ENCODE data around the gene RCAN1. TPM values are rescaled to one million over a fixed set of nuclear protein-coding genes. Genes with fewer than 3 reads are reported as not detected.

Gene RCAN1
- total and polyA plus RNA-seq, 4 donors = 26.7 to 67.9 (median 46.7) TPM

DNA sequence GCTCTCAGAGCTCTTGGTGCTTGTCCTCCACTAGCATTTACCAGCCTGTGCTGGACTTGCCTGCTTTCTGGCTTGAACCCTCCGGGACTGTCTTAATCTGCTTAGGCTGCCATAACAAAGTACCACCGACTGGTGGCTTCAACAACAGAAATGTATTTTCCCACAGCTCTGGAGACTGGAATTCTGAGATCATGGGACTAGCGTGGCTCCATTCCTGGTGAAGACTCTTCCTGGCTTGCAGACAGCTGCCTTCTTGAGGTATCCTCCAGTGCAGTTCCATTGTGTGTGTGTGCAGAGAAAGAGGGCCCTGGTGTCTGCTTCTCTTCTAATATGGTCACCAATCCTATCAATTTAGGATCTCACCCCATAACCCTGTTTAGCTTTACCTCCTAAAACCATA, 22.0 kb upstream of the RCAN1 start:
- no peak overlapping the region for H3K27ac ChIP-seq (ENCODE audit: low read depth in 1 of 2, low read length in 2 of 2)
- TF ChIP-seq FOXA1 (IDR thresholded peaks at IDR 0.05) (no peak), NR2F2 (IDR thresholded peaks at IDR 0.05) (no peak), EGR1 (IDR thresholded peaks at IDR 0.05; ENCODE audit: low read depth in 2 of 2) (no peak), YY1 (IDR thresholded peaks at IDR 0.05) (no peak), GABPA (IDR thresholded peaks at IDR 0.05 in 1 of 2, conservative IDR thresholded peaks at IDR 0.05 in 1 of 2) (no peak), RXRA (IDR thresholded peaks at IDR 0.05) (no peak), SP1 (IDR thresholded peaks at IDR 0.05) (no peak), RAD21 (IDR thresholded peaks at IDR 0.05) (no peak), FOXA2 (IDR thresholded peaks at IDR 0.05) (no peak)
- TF ChIP-seq, protein P1, sequence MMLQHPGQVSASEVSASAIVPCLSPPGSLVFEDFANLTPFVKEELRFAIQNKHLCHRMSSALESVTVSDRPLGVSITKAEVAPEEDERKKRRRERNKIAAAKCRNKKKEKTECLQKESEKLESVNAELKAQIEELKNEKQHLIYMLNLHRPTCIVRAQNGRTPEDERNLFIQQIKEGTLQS (IDR thresholded peaks at IDR 0.05) = no peak
- no peak overlapping the region for H3K9ac ChIP-seq (ENCODE audit: low read depth in 1 of 2, low read length in 2 of 2)
- H3K4me3 ChIP-seq (ENCODE audit: low read depth in 1 of 3, low read length in 3 of 3) = no peak overlapping the region
- WGBS = 85% methylated on average over 3 of the region's 3 CpGs
- H3K36me3 ChIP-seq (ENCODE audit: control insufficient read depth in 4 of 4, insufficient read depth in 3 of 4, low read depth in 1 of 4, low read length in 3 of 4) = no peaks in the 10 kb centered on the region
- H3K9me3 ChIP-seq (ENCODE audit: control insufficient read depth in 4 of 4, low read length in 3 of 4) = no peaks in the 10 kb centered on the region
- no peaks in the 10 kb centered on the region for H3K4me1 ChIP-seq (ENCODE audit: control insufficient read depth in 4 of 4, insufficient read depth in 4 of 4, low read length in 3 of 4)
- no peak for DNase-seq (ENCODE audit: low spot score)
- H3K27me3 ChIP-seq (ENCODE audit: control insufficient read depth in 4 of 4, insufficient read depth in 4 of 4, low read length in 3 of 4) = no peaks in the 10 kb centered on the region

DNA sequence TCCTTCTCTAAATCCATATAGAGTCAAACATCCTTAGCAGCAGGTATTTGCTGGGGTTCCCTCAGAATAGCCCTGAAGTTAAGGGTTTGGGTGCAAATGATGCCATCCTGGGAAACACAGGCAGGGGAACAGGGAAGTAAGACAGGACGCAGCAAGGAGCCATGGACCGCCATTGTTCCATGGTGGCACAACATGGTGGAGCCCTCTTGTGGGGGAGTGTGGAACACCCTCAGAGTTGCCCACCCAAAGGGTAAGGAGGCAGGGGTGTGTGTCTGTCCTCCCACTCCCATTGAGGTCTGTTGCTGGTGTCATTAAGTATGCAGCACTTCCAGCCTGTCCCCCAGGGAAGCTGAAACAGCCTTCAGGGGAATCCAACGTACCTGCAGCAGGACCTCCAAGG, 20.4 kb upstream of the RCAN1 start:
- Histone ChIP-seq H3K4me3 (ENCODE audit: low read depth in 1 of 3, low read length in 3 of 3) (no peak overlapping the region), H3K9ac (ENCODE audit: low read depth in 1 of 2, low read length in 2 of 2) (no peak overlapping the region), H3K36me3 (ENCODE audit: control insufficient read depth in 4 of 4, insufficient read depth in 3 of 4, low read depth in 1 of 4, low read length in 3 of 4) (no peaks in the 10 kb centered on the region), H3K4me1 (ENCODE audit: control insufficient read depth in 4 of 4, insufficient read depth in 4 of 4, low read length in 3 of 4) (no peaks in the 10 kb centered on the region), H3K9me3 (ENCODE audit: control insufficient read depth in 4 of 4, low read length in 3 of 4) (no peaks in the 10 kb centered on the region), H3K27me3 (ENCODE audit: control insufficient read depth in 4 of 4, insufficient read depth in 4 of 4, low read length in 3 of 4) (no peaks in the 10 kb centered on the region), H3K27ac (ENCODE audit: low read depth in 1 of 2, low read length in 2 of 2) (no peak overlapping the region)
- WGBS = 70% methylated on average over 3 of the region's 3 CpGs
- TF ChIP-seq, protein P2, sequence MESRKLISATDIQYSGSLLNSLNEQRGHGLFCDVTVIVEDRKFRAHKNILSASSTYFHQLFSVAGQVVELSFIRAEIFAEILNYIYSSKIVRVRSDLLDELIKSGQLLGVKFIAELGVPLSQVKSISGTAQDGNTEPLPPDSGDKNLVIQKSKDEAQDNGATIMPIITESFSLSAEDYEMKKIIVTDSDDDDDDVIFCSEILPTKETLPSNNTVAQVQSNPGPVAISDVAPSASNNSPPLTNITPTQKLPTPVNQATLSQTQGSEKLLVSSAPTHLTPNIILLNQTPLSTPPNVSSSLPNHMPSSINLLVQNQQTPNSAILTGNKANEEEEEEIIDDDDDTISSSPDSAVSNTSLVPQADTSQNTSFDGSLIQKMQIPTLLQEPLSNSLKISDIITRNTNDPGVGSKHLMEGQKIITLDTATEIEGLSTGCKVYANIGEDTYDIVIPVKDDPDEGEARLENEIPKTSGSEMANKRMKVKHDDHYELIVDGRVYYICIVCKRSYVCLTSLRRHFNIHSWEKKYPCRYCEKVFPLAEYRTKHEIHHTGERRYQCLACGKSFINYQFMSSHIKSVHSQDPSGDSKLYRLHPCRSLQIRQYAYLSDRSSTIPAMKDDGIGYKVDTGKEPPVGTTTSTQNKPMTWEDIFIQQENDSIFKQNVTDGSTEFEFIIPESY (IDR thresholded peaks at IDR 0.05) = no peak
- TF ChIP-seq JUND (IDR thresholded peaks at IDR 0.05) (no peak), NR2F2 (IDR thresholded peaks at IDR 0.05) (no peak), RXRA (IDR thresholded peaks at IDR 0.05) (no peak), EGR1 (IDR thresholded peaks at IDR 0.05; ENCODE audit: low read depth in 2 of 2) (no peak), FOXA2 (IDR thresholded peaks at IDR 0.05) (no peak), RAD21 (IDR thresholded peaks at IDR 0.05) (no peak), TAF1 (conservative IDR thresholded peaks at IDR 0.05) (no peak), YY1 (IDR thresholded peaks at IDR 0.05) (no peak), FOXA1 (IDR thresholded peaks at IDR 0.05) (no peak)
- TF ChIP-seq, protein P3, sequence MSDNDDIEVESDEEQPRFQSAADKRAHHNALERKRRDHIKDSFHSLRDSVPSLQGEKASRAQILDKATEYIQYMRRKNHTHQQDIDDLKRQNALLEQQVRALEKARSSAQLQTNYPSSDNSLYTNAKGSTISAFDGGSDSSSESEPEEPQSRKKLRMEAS (IDR thresholded peaks at IDR 0.05) = no peak
- TF ChIP-seq, protein P1 (IDR thresholded peaks at IDR 0.05) = no peak
- DNase-seq (ENCODE audit: low spot score) = no peak

DNA sequence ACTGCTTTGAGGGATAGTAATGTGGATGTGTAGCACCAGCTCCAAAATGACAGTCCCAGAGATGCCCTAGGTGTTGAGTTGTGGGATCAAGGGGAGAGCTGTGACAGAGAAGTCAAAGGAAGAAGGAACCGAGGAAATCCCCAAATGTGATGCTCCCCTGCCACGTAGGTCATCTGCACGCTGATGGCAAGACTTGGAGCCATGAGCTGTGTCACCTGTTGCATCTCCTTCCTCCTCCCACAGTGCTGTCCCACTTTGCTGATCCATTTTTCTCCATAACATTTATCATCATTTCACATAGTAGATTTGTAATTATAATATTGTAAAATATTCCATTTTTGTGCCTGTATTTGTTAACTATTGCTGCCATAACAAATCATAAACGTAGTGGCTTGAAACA, 17.6 kb upstream of the RCAN1 start:
- no peak overlapping the region for H3K4me3 ChIP-seq (ENCODE audit: low read depth in 1 of 3, low read length in 3 of 3)
- no peak overlapping the region for H3K9ac ChIP-seq (ENCODE audit: low read depth in 1 of 2, low read length in 2 of 2)
- no peaks in the 10 kb centered on the region for H3K27me3 ChIP-seq (ENCODE audit: control insufficient read depth in 4 of 4, insufficient read depth in 4 of 4, low read length in 3 of 4)
- H3K9me3 ChIP-seq (ENCODE audit: control insufficient read depth in 4 of 4, low read length in 3 of 4) = no peaks in the 10 kb centered on the region
- H3K27ac ChIP-seq (ENCODE audit: low read depth in 1 of 2, low read length in 2 of 2) = no peak overlapping the region
- H3K36me3 ChIP-seq (ENCODE audit: control insufficient read depth in 4 of 4, insufficient read depth in 3 of 4, low read depth in 1 of 4, low read length in 3 of 4) = no peaks in the 10 kb centered on the region
- H3K4me1 ChIP-seq (ENCODE audit: control insufficient read depth in 4 of 4, insufficient read depth in 4 of 4, low read length in 3 of 4) = no peaks in the 10 kb centered on the region
- DNase-seq (ENCODE audit: low spot score) = no peak
- TF ChIP-seq GABPA (IDR thresholded peaks at IDR 0.05 in 1 of 2, conservative IDR thresholded peaks at IDR 0.05 in 1 of 2) (no peak), JUND (IDR thresholded peaks at IDR 0.05) (no peak), RAD21 (IDR thresholded peaks at IDR 0.05) (no peak)
- WGBS = 65% methylated on average over 4 of the region's 4 CpGs

Data from liver (tissue), 9 donors.